GM12878 (cell line): ENCODE data around the gene SGK2. TPM values are rescaled to one million over a fixed set of nuclear protein-coding genes. Genes with fewer than 3 reads are reported as not detected.

ENCODE experiments used
- ATAC-seq: fragments of 200-7000 bp; cut with Tn5 transposase; 3 replicates; pipeline ENCODE4 v1.9.1; 2020; ENCODE audit warnings: mild to moderate bottlenecking, moderate library complexity
- BruUV-seq: library from RNA; stranded (reverse); fragments of 400-500 nt; replicated peaks from 2 replicates; lab custom pipeline; 2021; lab: Mats Ljungman, UMichigan
- CTCF ChIA-PET: fragments of 300-600 bp; sonication (Branson Sonifier 250); formaldehyde crosslinking; extraction: SDS; loops from one replicate; lab custom pipeline; 2021; ENCODE audit warnings: inconsistent platforms; lab: Yijun Ruan, JAX
- POLR2A ChIA-PET: fragments of 350-600 bp; formaldehyde crosslinking; extraction: SDS; loops from one replicate; lab custom pipeline; 2021; ENCODE audit warnings: inconsistent platforms; lab: Charles Lee
- RAD21 ChIA-PET: fragments of 300-600 bp; sonication (Branson Sonifier 250); formaldehyde crosslinking; loops from one replicate; lab custom pipeline; 2023; ENCODE audit warnings: antibody characterized with exemption; ENCODE audit not compliant: unreplicated experiment; lab: Charles Lee
- SMC1A ChIA-PET: fragments of 300-600 bp; sonication (Branson Sonifier 250); formaldehyde crosslinking; loops from one replicate; lab custom pipeline; 2023; ENCODE audit not compliant: unreplicated experiment, uncharacterized antibody; lab: Charles Lee
- DNase-seq: peaks from one replicate; pipeline ENCODE4 v3.0.0-alpha.2; 2011; ENCODE audit warnings: low read depth, low spot score
- FAIRE-seq: peaks from 3 replicates; lab custom pipeline; 2011; peaks lifted over from hg19 to GRCh38; lab: Jason Lieb, UNC
- H2AFZ ChIP-seq: 2 replicates; pipeline ENCODE4 v1.6.0; 2011; ENCODE audit warnings: low read depth, low read length, control low read depth; ENCODE audit not compliant: control insufficient read depth
- H3K27ac ChIP-seq: 2 replicates; pipeline ENCODE4 v1.5.1; 2011; ENCODE audit warnings: control low read depth; ENCODE audit not compliant: control insufficient read depth, insufficient read depth
- H3K27me3 ChIP-seq, 2 experiments: replicated peaks in 1 of 2; 2 replicates each; pipeline versions ENCODE4 v1.6.0 to v1.6.1; 2011; ENCODE audit warnings: low read length in 1 of 2; ENCODE audit not compliant: control insufficient read depth in 2 of 2, insufficient read depth in 2 of 2
- H3K36me3 ChIP-seq, 2 experiments: 2 replicates each; pipeline ENCODE4 v1.5.1; 2011; ENCODE audit warnings: low read length in 1 of 2; ENCODE audit not compliant: control insufficient read depth in 2 of 2, insufficient read depth in 2 of 2
- H3K4me1 ChIP-seq: 2 replicates; pipeline ENCODE4 v1.6.1; 2011; ENCODE audit warnings: mild to moderate bottlenecking, low read length, moderate library complexity, mixed read lengths; ENCODE audit not compliant: control insufficient read depth, insufficient read depth
- H3K4me2 ChIP-seq: 2 replicates; pipeline ENCODE4 v1.6.0; 2011; ENCODE audit warnings: control low read depth; ENCODE audit not compliant: control insufficient read depth, insufficient read depth
- H3K4me3 ChIP-seq: fragments of 200-600 bp; sonication (generic); 2 replicates; pipeline ENCODE4 v1.5.1; 2016
- H3K79me2 ChIP-seq: 2 replicates; pipeline ENCODE4 v1.6.0; 2011; ENCODE audit warnings: low read length; ENCODE audit not compliant: control insufficient read depth, insufficient read depth
- H3K9ac ChIP-seq: 2 replicates; pipeline ENCODE4 v1.8.0; 2011; ENCODE audit warnings: low read length, control low read depth, mixed read lengths; ENCODE audit not compliant: control insufficient read depth, insufficient read depth
- H3K9me3 ChIP-seq: replicated peaks from 3 replicates; pipeline ENCODE4 v1.5.1; 2011; ENCODE audit warnings: mild to moderate bottlenecking, low read length; ENCODE audit not compliant: control insufficient read depth, insufficient read depth
- H4K20me1 ChIP-seq: 2 replicates; pipeline ENCODE4 v1.6.0; 2011; ENCODE audit not compliant: control insufficient read depth, insufficient read depth
- HDAC2 ChIP-seq: fragments of 200-600 bp; sonication (generic); IDR thresholded peaks from 2 replicates; pipeline ENCODE4 v1.6.1; 2017
- HDAC6 ChIP-seq: fragments of 200-600 bp; sonication (generic); IDR thresholded peaks from one replicate; pipeline ENCODE4 v1.8.0; 2017; ENCODE audit warnings: antibody characterized with exemption; ENCODE audit not compliant: unreplicated experiment
- IRF4 ChIP-seq: IDR thresholded peaks from 2 replicates; pipeline ENCODE4 v1.6.1; 2011; ENCODE audit warnings: low read depth, low read length
- NFXL1 ChIP-seq: fragments of 450-650 bp; IDR thresholded peaks from 2 replicates; pipeline ENCODE4 v1.6.1; 2017; ENCODE audit warnings: antibody characterized with exemption, mild to moderate bottlenecking, borderline replicate concordance
- SREBF1 ChIP-seq: IDR thresholded peaks from 2 replicates; pipeline ENCODE4 v1.6.1; 2012; ENCODE audit warnings: mild to moderate bottlenecking, low read length
- TBL1XR1 ChIP-seq: IDR thresholded peaks from 2 replicates; pipeline ENCODE4 v1.6.1; 2012; ENCODE audit warnings: low read depth, low read length, improper control_type of control experiment
- USF1 ChIP-seq: IDR thresholded peaks from 2 replicates; pipeline ENCODE4 v1.6.1; 2011; ENCODE audit warnings: borderline replicate concordance, low read depth, mild to moderate bottlenecking, moderate library complexity, mixed read lengths, low read length; ENCODE audit not compliant: insufficient read depth; ENCODE audit errors: extremely low read length
- WGBS: methylation state at CpG from one replicate; pipeline ENCODE4 v1.1.6; 2016; ENCODE audit warnings: low lambda C conversion rate; ENCODE audit not compliant: insufficient replicate concordance, insufficient coverage; ENCODE audit errors: missing lambda C conversion rate; 5-methylcytosine and 5-hydroxymethylcytosine counted together
- in situ Hi-C: fragments of 300-500 bp; cut with MboI; formaldehyde crosslinking; loops from 9 replicates; pipeline ENCODE4 v1.14.3; 2018; ENCODE audit warnings: mixed read lengths
- intact Hi-C: fragments of 100-400 bp; cut with micrococcal nuclease; formaldehyde crosslinking; loops from one replicate; pipeline ENCODE4 v1.14.2; 2022; ENCODE audit not compliant: unreplicated experiment
- polyA plus RNA-seq, 11 experiments: library from polyadenylated mRNA; depleted of rRNA in 4 of 11; unstranded in 6 of 11; stranded (reverse) in 5 of 11; fragments of >200 nt; fragmentation: Nextera tagmentation in 4 of 11; fragmentation: Illumina TruSeq in 1 of 11; extraction: Ambion mirVana in 4 of 11; extraction: Trizol in 1 of 11; gene quantifications; 1 replicate in 1 of 11; 2 replicates in 10 of 11; pipeline versions ENCODE4 v1.2.1 to v1.2.3, GENCODE V29; 2011 to 2016; ENCODE audit warnings: inconsistent platforms in 2 of 11, missing spikeins in 2 of 11, low read depth in 1 of 11
- total RNA-seq, 4 experiments: library from RNA; depleted of rRNA in 3 of 4; stranded (reverse); fragments of >200 nt in 3 of 4; fragmentation: Illumina TruSeq in 1 of 4; extraction: Trizol in 1 of 4; gene quantifications; 2 replicates each; pipeline versions ENCODE4 v1.2.1 to v1.2.3, GENCODE V29; 2013 to 2021

Gene SGK2
- total and polyA plus RNA-seq, 10 of the 15 experiments (the other 5 are each of a cell fraction or from before 2014, with no cell fraction given) = 0.04 to 0.96 (median 0.22) TPM; not detected in 3

DNA sequence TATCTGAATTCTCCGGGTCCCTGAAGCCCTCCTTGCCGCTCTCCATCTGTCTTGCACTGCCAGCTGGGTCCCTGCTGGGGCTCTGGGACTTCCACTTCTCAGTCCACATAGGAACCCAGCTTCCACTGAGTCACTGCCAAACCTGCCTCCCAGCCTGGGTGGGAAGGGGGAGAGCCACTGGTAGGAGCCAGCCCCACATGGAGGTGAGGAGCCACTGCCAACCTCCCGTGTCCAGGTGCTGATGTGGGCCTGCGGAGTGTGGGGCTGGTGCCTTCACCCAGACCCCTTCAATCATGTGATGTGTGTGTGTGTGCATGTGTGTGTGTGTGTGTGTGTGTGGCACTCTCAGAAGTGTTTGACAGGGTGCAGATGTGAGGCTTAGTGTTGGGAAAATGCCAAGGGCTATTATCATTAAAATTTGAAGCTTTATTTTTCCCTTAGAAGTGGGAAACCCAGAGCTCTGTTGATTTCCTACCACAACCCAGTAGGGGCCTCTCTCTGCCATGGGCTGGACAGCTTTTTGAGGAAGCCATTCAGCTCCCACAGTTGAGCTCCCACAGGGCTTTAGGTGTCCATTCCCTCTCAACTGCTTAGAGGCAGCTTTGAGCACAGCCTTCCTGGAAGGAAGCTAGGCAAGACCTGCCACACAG lies 9.3 kb upstream of the SGK2 start:
- Histone ChIP-seq H3K9me3 (no peaks in the 10 kb centered on the region), H2AFZ (no peak overlapping the region), H4K20me1 (no peaks in the 10 kb centered on the region), H3K36me3 (no peaks in the 10 kb centered on the region), H3K79me2 (no peaks in the 10 kb centered on the region), H3K27ac (no peak overlapping the region), H3K4me3 (no peak overlapping the region), H3K9ac (no peak overlapping the region), H3K27me3 (no peaks in the 10 kb centered on the region), H3K4me1 (no peaks in the 10 kb centered on the region), H3K4me2 (no peak overlapping the region)
- FAIRE-seq = no peak
- ChIA-PET SMC1A (no interaction called here), RAD21 (interaction anchor here (0.7 kb wide), 1 partner anchor 422 kb away, joined by 3 read pairs; no protein-coding TSS in a partner anchor), POLR2A (no interaction called here), CTCF (interaction anchor here (1.0 to 1.7 kb wide), 2 partner anchors 11 to 139 kb away, joined by 4 to 7 read pairs; no protein-coding TSS in a partner anchor)
- 68% methylated on average over 4 of the region's 4 CpGs for WGBS
- no peak for ATAC-seq
- no peak for DNase-seq
- in situ Hi-C loops = no loop called here
- intact Hi-C loops = no loop called here
- TF ChIP-seq USF1 (no peak), HDAC6 (no peak), IRF4 (no peak), SREBF1 (no peak), TBL1XR1 (no peak)
- no TSS peak for BruUV-seq

- ChIA-PET CTCF (interaction anchor here (1.0 to 1.7 kb wide), 2 partner anchors 12 to 138 kb away, joined by 4 to 7 read pairs; no protein-coding TSS in a partner anchor), RAD21 (no interaction called here)
- ATAC-seq = no peak
Measured at GRCh38 chr20:43550456-43550855, 8.4 kb upstream of the SGK2 start.

More at GRCh38 chr20:43550456-43550855, 8.4 kb upstream of the SGK2 start:
- DNase-seq (no peak), FAIRE-seq (no peak)
- no peak overlapping the region for H3K27ac ChIP-seq
- no peaks in the 10 kb centered on the region for H3K36me3 ChIP-seq
- no peak for TF ChIP-seq NFXL1
- no peak for TF ChIP-seq HDAC2
- intact Hi-C loops (no loop called here), in situ Hi-C loops (no loop called here)
- H3K4me1 ChIP-seq = no peaks in the 10 kb centered on the region
- no peak overlapping the region for H2AFZ ChIP-seq
- H3K4me3 ChIP-seq = no peak overlapping the region
- WGBS = 69% methylated on average over 2 of the region's 2 CpGs
- no peaks in the 10 kb centered on the region for H3K9me3 ChIP-seq
- no peak overlapping the region for H3K9ac ChIP-seq
- BruUV-seq = no TSS peak
- ChIA-PET SMC1A (no interaction called here), POLR2A (no interaction called here)
- no peaks in the 10 kb centered on the region for H4K20me1 ChIP-seq
- no peaks in the 10 kb centered on the region for H3K27me3 ChIP-seq
- no peaks in the 10 kb centered on the region for H3K79me2 ChIP-seq
- no peak overlapping the region for H3K4me2 ChIP-seq
